Neural progenitor cell (in vitro differentiated cells): ENCODE data around the gene ANXA10. TPM values are rescaled to one million over a fixed set of nuclear protein-coding genes. Genes with fewer than 3 reads are reported as not detected.

Experiments used
- DNase-seq: peaks from one replicate; pipeline ENCODE4 v3.0.0-alpha.2; 2016; ENCODE audit warnings: low spot score
- H2AFZ ChIP-seq: fragments of 200-600 bp; sonication (generic); replicated peaks from 2 replicates; pipeline ENCODE4 v1.6.1; 2016; ENCODE audit warnings: antibody characterized with exemption
- H3F3A ChIP-seq: fragments of 200-600 bp; sonication (generic); 2 replicates; pipeline ENCODE4 v1.6.1; 2016; ENCODE audit warnings: antibody characterized with exemption, low read depth
- H3K27ac ChIP-seq: fragments of 200-600 bp; sonication (generic); 2 replicates; pipeline ENCODE4 v1.5.1; 2016; ENCODE audit warnings: mild to moderate bottlenecking
- H3K27me3 ChIP-seq: fragments of 200-600 bp; sonication (generic); 2 replicates; pipeline ENCODE4 v1.6.1; 2016; ENCODE audit warnings: mild to moderate bottlenecking, moderate library complexity
- H3K36me3 ChIP-seq: fragments of 200-600 bp; sonication (generic); 2 replicates; pipeline ENCODE4 v1.5.1; 2016
- H3K4me1 ChIP-seq: fragments of 200-600 bp; sonication (generic); 2 replicates; pipeline ENCODE4 v1.6.1; 2016; ENCODE audit warnings: mixed run types
- H3K4me2 ChIP-seq: fragments of 200-600 bp; sonication (generic); 2 replicates; pipeline ENCODE4 v1.6.1; 2016
- H3K4me3 ChIP-seq: fragments of 200-600 bp; sonication (generic); 2 replicates; pipeline ENCODE4 v1.5.1; 2016
- H3K79me2 ChIP-seq: fragments of 200-600 bp; sonication (generic); 2 replicates; pipeline ENCODE4 v1.6.1; 2016; ENCODE audit warnings: low read depth
- H3K9ac ChIP-seq: fragments of 200-600 bp; sonication (generic); 2 replicates; pipeline ENCODE4 v1.6.1; 2016
- H3K9me3 ChIP-seq: fragments of 200-600 bp; sonication (generic); 2 replicates; pipeline ENCODE4 v1.5.1; 2016; ENCODE audit warnings: low read depth
- H4K20me1 ChIP-seq: fragments of 200-600 bp; sonication (generic); 2 replicates; pipeline ENCODE4 v1.6.1; 2016; ENCODE audit warnings: low read depth
- H3K27ac Mint-ChIP-seq: 3 replicates; pipeline ENCODE4 v1.8.0; 2021; ENCODE audit warnings: mixed read lengths
- H3K27me3 Mint-ChIP-seq: 2 replicates; pipeline ENCODE4 v1.8.0; 2022; ENCODE audit warnings: low read depth, mild to moderate bottlenecking, inconsistent platforms, moderate library complexity, mixed read lengths; ENCODE audit not compliant: insufficient read depth
- H3K36me3 Mint-ChIP-seq: 3 replicates; pipeline ENCODE4 v1.8.0; 2021; ENCODE audit warnings: mixed read lengths
- H3K4me1 Mint-ChIP-seq: 3 replicates; pipeline ENCODE4 v1.8.0; 2021; ENCODE audit warnings: mixed read lengths
- H3K4me3 Mint-ChIP-seq: 3 replicates; pipeline ENCODE4 v1.8.0; 2021; ENCODE audit warnings: mild to moderate bottlenecking, moderate library complexity, mixed read lengths
- H3K9me3 Mint-ChIP-seq: 3 replicates; pipeline ENCODE4 v1.8.0; 2020; ENCODE audit warnings: mixed read lengths
- EZH2 ChIP-seq: fragments of 200-600 bp; sonication (generic); IDR thresholded peaks from 2 replicates; pipeline ENCODE4 v1.6.1; 2017; ENCODE audit warnings: antibody characterized with exemption, mild to moderate bottlenecking, moderate library complexity
- EZH2phosphoT487 ChIP-seq: fragments of 200-600 bp; sonication (generic); IDR thresholded peaks from 2 replicates; pipeline ENCODE4 v1.6.1; 2017; ENCODE audit warnings: antibody characterized with exemption
- total RNA-seq: library from RNA; depleted of rRNA; stranded (reverse); fragments of >200 nt; gene quantifications from 2 replicates; pipeline ENCODE4 v1.2.3, GENCODE V29; 2015; ENCODE audit warnings: low replicate concordance
- TF ChIP-seq, protein P1 (sequence below): fragments of 200-600 bp; sonication (generic); IDR thresholded peaks from 2 replicates; pipeline ENCODE4 v1.5.1; 2017; ENCODE audit warnings: antibody characterized with exemption, mild to moderate bottlenecking

The ANXA10 gene
- total RNA-seq, 1 donor from 2014 or later: not detected

DNA sequence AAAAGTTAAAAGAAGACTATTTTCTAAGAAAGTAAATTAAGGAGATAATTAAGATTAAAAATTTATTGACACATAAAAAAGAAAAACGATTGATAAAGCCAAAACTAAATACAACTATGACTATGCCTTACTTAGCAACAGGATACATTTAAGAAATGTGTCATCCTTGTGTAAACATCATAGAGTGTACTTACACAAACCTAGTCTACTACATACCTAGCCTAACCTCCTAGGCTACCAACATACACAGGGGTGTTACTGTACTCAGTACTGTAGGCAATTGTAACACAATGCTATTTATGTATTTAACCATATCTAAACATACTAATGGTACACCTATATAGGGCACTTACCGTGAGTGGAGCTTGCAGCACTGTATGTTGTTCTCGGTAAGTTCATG is 108.3 kb downstream of the ANXA10 start:
- Histone ChIP-seq H3F3A (no peaks in the 10 kb centered on the region), H4K20me1 (no peaks in the 10 kb centered on the region), H3K36me3 (no peaks in the 10 kb centered on the region), H3K79me2 (no peaks in the 10 kb centered on the region), H3K9me3 (peaks cover 8% of the 10 kb centered on the region), H3K4me1 (no peaks in the 10 kb centered on the region), H3K27me3 (no peaks in the 10 kb centered on the region), H3K4me3 (no peak overlapping the region), H3K4me2 (no peak overlapping the region), H2AFZ (no peak overlapping the region), H3K9ac (no peak overlapping the region), H3K27ac (no peak overlapping the region)
- no peak for DNase-seq
- no peak overlapping the region for H3K4me3 Mint-ChIP-seq
- H3K9me3 Mint-ChIP-seq: peaks cover 26% of the 10 kb centered on the region
- no peak for TF ChIP-seq EZH2
- TF ChIP-seq, protein P1, sequence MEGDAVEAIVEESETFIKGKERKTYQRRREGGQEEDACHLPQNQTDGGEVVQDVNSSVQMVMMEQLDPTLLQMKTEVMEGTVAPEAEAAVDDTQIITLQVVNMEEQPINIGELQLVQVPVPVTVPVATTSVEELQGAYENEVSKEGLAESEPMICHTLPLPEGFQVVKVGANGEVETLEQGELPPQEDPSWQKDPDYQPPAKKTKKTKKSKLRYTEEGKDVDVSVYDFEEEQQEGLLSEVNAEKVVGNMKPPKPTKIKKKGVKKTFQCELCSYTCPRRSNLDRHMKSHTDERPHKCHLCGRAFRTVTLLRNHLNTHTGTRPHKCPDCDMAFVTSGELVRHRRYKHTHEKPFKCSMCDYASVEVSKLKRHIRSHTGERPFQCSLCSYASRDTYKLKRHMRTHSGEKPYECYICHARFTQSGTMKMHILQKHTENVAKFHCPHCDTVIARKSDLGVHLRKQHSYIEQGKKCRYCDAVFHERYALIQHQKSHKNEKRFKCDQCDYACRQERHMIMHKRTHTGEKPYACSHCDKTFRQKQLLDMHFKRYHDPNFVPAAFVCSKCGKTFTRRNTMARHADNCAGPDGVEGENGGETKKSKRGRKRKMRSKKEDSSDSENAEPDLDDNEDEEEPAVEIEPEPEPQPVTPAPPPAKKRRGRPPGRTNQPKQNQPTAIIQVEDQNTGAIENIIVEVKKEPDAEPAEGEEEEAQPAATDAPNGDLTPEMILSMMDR: no peak
- TF ChIP-seq EZH2phosphoT487: no peak
- peaks cover 4% of the 10 kb centered on the region for H3K27me3 Mint-ChIP-seq
- H3K4me1 Mint-ChIP-seq: no peaks in the 10 kb centered on the region
- no peak overlapping the region for H3K27ac Mint-ChIP-seq
- H3K36me3 Mint-ChIP-seq: no peaks in the 10 kb centered on the region

DNA sequence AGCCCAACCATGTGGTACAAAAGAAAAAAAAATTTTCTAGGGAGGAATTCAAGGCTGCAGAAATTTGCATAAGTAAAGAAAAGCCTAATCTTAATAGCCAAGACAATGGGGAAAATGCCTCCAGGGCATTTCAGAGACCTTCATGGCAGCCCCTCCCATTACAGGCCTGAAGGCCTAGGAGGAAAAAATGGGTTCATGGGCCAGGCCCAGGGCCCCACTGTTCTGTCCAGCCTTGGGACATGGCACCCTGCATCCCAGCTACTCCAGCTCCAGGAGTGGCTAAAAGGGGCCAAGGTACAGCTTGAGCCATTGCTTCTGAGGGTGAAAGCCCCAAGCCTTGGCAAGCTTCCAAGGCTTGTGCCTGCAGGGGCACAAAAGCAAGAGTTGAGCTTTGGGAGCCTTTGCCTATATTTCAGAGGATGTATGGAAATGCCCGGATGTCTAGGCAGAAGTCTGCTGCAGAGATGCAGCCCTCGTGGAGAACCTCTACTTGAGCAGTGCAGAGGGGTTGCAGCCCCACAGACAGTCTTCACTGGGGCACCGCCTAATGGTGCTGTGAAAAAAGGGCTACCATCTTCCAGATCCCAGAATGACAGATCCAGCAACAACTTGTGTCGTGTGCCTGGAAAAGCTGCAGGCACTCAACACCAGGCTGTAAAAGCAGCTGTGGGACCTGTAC is 111.0 kb downstream of the ANXA10 start:
- Mint-ChIP-seq H3K27ac (no peak overlapping the region), H3K4me1 (no peaks in the 10 kb centered on the region), H3K27me3 (no peaks in the 10 kb centered on the region), H3K4me3 (no peak overlapping the region), H3K9me3 (peaks cover 23% of the 10 kb centered on the region), H3K36me3 (no peaks in the 10 kb centered on the region)
- H3K36me3 ChIP-seq: no peaks in the 10 kb centered on the region
- H3K27ac ChIP-seq: no peak overlapping the region
- no peak overlapping the region for H3K9ac ChIP-seq
- H3K79me2 ChIP-seq: no peaks in the 10 kb centered on the region
- DNase-seq: no peak
- no peak overlapping the region for H3K4me3 ChIP-seq
- no peaks in the 10 kb centered on the region for H3F3A ChIP-seq
- no peaks in the 10 kb centered on the region for H4K20me1 ChIP-seq
- no peaks in the 10 kb centered on the region for H3K27me3 ChIP-seq
- TF ChIP-seq EZH2phosphoT487: no peak
- TF ChIP-seq EZH2: no peak
- TF ChIP-seq, protein P1: no peak
- peaks cover 8% of the 10 kb centered on the region for H3K9me3 ChIP-seq
- H3K4me2 ChIP-seq: no peak overlapping the region
- H3K4me1 ChIP-seq: no peaks in the 10 kb centered on the region
- H2AFZ ChIP-seq: no peak overlapping the region

DNA sequence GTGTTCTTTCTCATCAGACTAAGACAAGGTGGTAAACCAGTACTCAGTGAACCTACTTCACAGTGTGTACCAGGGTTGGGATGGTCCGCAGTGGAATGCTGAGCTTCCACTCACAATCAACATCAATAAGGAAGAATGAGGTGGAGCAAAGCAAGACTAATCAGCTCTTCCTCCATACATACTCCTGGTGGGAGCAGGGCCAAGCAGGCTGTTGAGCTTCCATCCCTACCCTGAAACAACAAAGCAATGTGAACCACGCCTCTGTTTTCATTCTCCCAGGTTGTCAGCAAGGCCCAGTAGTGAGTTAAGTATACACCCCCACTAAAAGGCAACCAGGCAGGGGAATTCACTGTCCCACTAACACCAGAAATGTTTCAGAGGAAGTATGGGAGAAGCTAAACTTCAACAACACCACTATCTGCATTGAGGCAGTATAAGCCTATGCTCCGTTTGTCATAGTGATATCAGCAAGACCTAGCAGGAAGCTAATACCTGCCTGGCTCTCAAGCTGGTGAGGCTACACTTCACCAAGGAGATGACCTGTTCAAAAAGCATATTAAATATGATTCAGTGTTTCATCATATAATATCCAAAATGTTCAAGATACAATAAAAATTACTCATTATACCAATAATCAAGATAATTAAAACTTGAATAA is 116.7 kb downstream of the ANXA10 start:
- Histone ChIP-seq H3K27ac (no peak overlapping the region), H3K4me2 (no peak overlapping the region), H3K79me2 (no peaks in the 10 kb centered on the region), H3F3A (no peaks in the 10 kb centered on the region), H3K4me1 (no peaks in the 10 kb centered on the region), H3K9me3 (no peaks in the 10 kb centered on the region), H3K36me3 (no peaks in the 10 kb centered on the region), H3K27me3 (no peaks in the 10 kb centered on the region), H4K20me1 (no peaks in the 10 kb centered on the region), H2AFZ (no peak overlapping the region), H3K9ac (no peak overlapping the region), H3K4me3 (no peak overlapping the region)
- H3K27ac Mint-ChIP-seq: no peak overlapping the region
- peaks cover 4% of the 10 kb centered on the region for H3K9me3 Mint-ChIP-seq
- no peaks in the 10 kb centered on the region for H3K36me3 Mint-ChIP-seq
- TF ChIP-seq, protein P1: no peak
- TF ChIP-seq EZH2: no peak
- no peak overlapping the region for H3K4me3 Mint-ChIP-seq
- H3K4me1 Mint-ChIP-seq: no peaks in the 10 kb centered on the region
- no peaks in the 10 kb centered on the region for H3K27me3 Mint-ChIP-seq
- DNase-seq: no peak
